B cell (primary cell): ENCODE data around the gene HES2. TPM values are rescaled to one million over a fixed set of nuclear protein-coding genes. Genes with fewer than 3 reads are reported as not detected.

Experiments
- ATAC-seq: fragments of 200-7000 bp; cut with Tn5 transposase; one replicate; pipeline ENCODE4 v1.10.0; 2021; ENCODE audit warnings: low read depth, mild to moderate bottlenecking, moderate number of reproducible peaks, moderate library complexity
- CTCF ChIA-PET: fragments of 350-600 bp; sonication (Branson Sonifier 250); formaldehyde crosslinking; loops from one replicate; lab custom pipeline; 2021; ENCODE audit warnings: antibody characterized with exemption, inconsistent platforms; lab: Charles Lee
- POLR2A ChIA-PET: fragments of 350-600 bp; sonication (Branson Sonifier 250); formaldehyde crosslinking; loops from one replicate; lab custom pipeline; 2021; ENCODE audit warnings: antibody characterized with exemption; lab: Charles Lee
- DNase-seq: peaks from one replicate; pipeline ENCODE4 v3.0.0; 2013
- H2AFZ ChIP-seq: 2 replicates; pipeline ENCODE4 v1.6.1; 2012; ENCODE audit warnings: mild to moderate bottlenecking, low read depth, low read length; ENCODE audit not compliant: insufficient read depth, poor library complexity, severe bottlenecking
- H3K27ac ChIP-seq, 2 donors: 1 replicate in 1 of 2; 2 replicates in 1 of 2; pipeline ENCODE4 v1.5.1; 2012 to 2013; ENCODE audit warnings: low read length in 2 of 2, mild to moderate bottlenecking in 2 of 2, moderate library complexity in 1 of 2
- H3K27me3 ChIP-seq, 4 experiments: fragments of 200-600 bp in 1 of 4; sonication (generic) in 1 of 4; replicated peaks in 1 of 4; 1 replicate in 2 of 4; 2 replicates in 2 of 4; pipeline versions ENCODE4 v1.6.1 to v1.7.0; 2013 to 2016; ENCODE audit warnings: low read length in 3 of 4, mild to moderate bottlenecking in 2 of 4, mixed read lengths in 1 of 4, moderate library complexity in 1 of 4; ENCODE audit not compliant: insufficient read depth in 4 of 4, control insufficient read depth in 3 of 4; ENCODE audit errors: control extremely low read depth in 1 of 4
- H3K36me3 ChIP-seq, 2 experiments: replicated peaks in 1 of 2; 1 replicate in 1 of 2; 2 replicates in 1 of 2; pipeline versions ENCODE4 v1.6.1 to v1.7.1; 2013; ENCODE audit warnings: low read length in 1 of 2; ENCODE audit not compliant: insufficient read depth in 2 of 2, control insufficient read depth in 1 of 2; ENCODE audit errors: control extremely low read depth in 1 of 2, extremely low read depth in 1 of 2
- H3K4me1 ChIP-seq, 2 donors: fragments of 200-600 bp in 1 of 2; sonication (generic) in 1 of 2; 1 replicate in 1 of 2; 2 replicates in 1 of 2; pipeline versions ENCODE4 v1.5.1 to v1.6.1; 2013 to 2017; ENCODE audit warnings: low read length in 2 of 2; ENCODE audit not compliant: control insufficient read depth in 2 of 2, insufficient read depth in 2 of 2
- H3K4me2 ChIP-seq: replicated peaks from 2 replicates; pipeline ENCODE3; 2012; ENCODE audit warnings: mild to moderate bottlenecking, low read depth, low read length; ENCODE audit not compliant: poor library complexity, severe bottlenecking
- H3K4me3 ChIP-seq, 5 experiments: fragments of 200-600 bp in 1 of 5; sonication (generic) in 1 of 5; 1 replicate in 3 of 5; 2 replicates in 2 of 5; pipeline versions ENCODE4 v1.5.1 to v1.7.0; 2011 to 2016; ENCODE audit warnings: low read length in 4 of 5, mild to moderate bottlenecking in 4 of 5, low read depth in 2 of 5, control low read depth in 1 of 5, moderate library complexity in 1 of 5; ENCODE audit not compliant: insufficient read depth in 1 of 5; ENCODE audit errors: control extremely low read depth in 1 of 5, extremely low read depth in 1 of 5
- H3K79me2 ChIP-seq: fragments of 200-600 bp; sonication (generic); one replicate; pipeline ENCODE4 v1.6.0; 2016; ENCODE audit warnings: low read length; ENCODE audit not compliant: control insufficient read depth, insufficient read depth
- H3K9ac ChIP-seq: fragments of 200-600 bp; sonication (generic); 2 replicates; pipeline ENCODE4 v1.6.1; 2017; ENCODE audit warnings: mild to moderate bottlenecking, low read length, moderate library complexity
- H3K9me3 ChIP-seq, 3 donors: one replicate each; pipeline versions ENCODE4 v1.6.1 to v1.7.1; 2013; ENCODE audit warnings: low read length in 2 of 3; ENCODE audit not compliant: control insufficient read depth in 2 of 3, insufficient read depth in 1 of 3; ENCODE audit errors: control extremely low read depth in 1 of 3
- H4K20me1 ChIP-seq: 2 replicates; pipeline ENCODE4 v1.6.0; 2012; ENCODE audit warnings: mild to moderate bottlenecking, low read length; ENCODE audit not compliant: insufficient read depth, control insufficient read depth, poor library complexity, severe bottlenecking
- H3K27ac Mint-ChIP-seq: one replicate; pipeline ENCODE4 v1.8.0; 2021; ENCODE audit warnings: mixed read lengths
- H3K27me3 Mint-ChIP-seq: one replicate; pipeline ENCODE4 v1.8.0; 2021; ENCODE audit warnings: mixed read lengths
- H3K4me1 Mint-ChIP-seq: one replicate; pipeline ENCODE4 v1.8.0; 2021; ENCODE audit warnings: mixed read lengths
- H3K4me3 Mint-ChIP-seq: one replicate; pipeline ENCODE4 v1.8.0; 2021; ENCODE audit warnings: mixed read lengths
- H3K9me3 Mint-ChIP-seq: one replicate; pipeline ENCODE4 v1.8.0; 2022; ENCODE audit warnings: mixed read lengths; ENCODE audit not compliant: insufficient read depth
- EZH2 ChIP-seq: IDR thresholded peaks from 2 replicates; pipeline ENCODE4 v1.6.1; 2012; ENCODE audit warnings: borderline replicate concordance, low read depth, mild to moderate bottlenecking, moderate library complexity, low read length; ENCODE audit not compliant: insufficient read depth, poor library complexity, severe bottlenecking
- WGBS: methylation state at CpG from one replicate; pipeline ENCODE4 v1.1.5; 2013; ENCODE audit warnings: missing lambda C conversion rate; ENCODE audit not compliant: insufficient coverage; 5-methylcytosine and 5-hydroxymethylcytosine counted together
- intact Hi-C: fragments of 100-400 bp; cut with micrococcal nuclease; formaldehyde crosslinking; loops from one replicate; pipeline ENCODE4 v1.10.0; 2022
- polyA plus RNA-seq: library from polyadenylated mRNA; depleted of rRNA; stranded (reverse); fragments of >200 nt; gene quantifications from 2 replicates; pipeline ENCODE4 v1.2.3, GENCODE V29; 2012
- total RNA-seq, 2 donors: library from RNA; stranded (reverse); fragments of 120-200 nt in 1 of 2; gene quantifications; 1 replicate in 1 of 2; 2 replicates in 1 of 2; pipeline versions ENCODE4 v1.2.3 to v1.2.4, GENCODE V29; 2013 to 2022
- TF ChIP-seq, protein P1 (sequence below): fragments of 200-600 bp; IDR thresholded peaks from one replicate; pipeline ENCODE4 v1.8.0; 2022; ENCODE audit warnings: antibody characterized with exemption, mild to moderate bottlenecking

HES2 gene
- total and polyA plus RNA-seq, 2 donors (not counting 1 experiment from before 2014, with no cell fraction given), result not detected

- Mint-ChIP-seq H3K27me3 (no peaks in the 10 kb centered on the region), H3K9me3 (no peaks in the 10 kb centered on the region), H3K4me3 (no peak overlapping the region), H3K27ac (no peak overlapping the region), H3K4me1 (no peaks in the 10 kb centered on the region)
- no peak overlapping the region for H3K9ac ChIP-seq
- H4K20me1 ChIP-seq, result no peaks in the 10 kb centered on the region
- H3K27me3 ChIP-seq, result no peaks in the 10 kb centered on the region
- no peak overlapping the region for H3K27ac ChIP-seq
- ATAC-seq, result no peak
- no peaks in the 10 kb centered on the region for H3K36me3 ChIP-seq
- ChIA-PET CTCF (interaction anchor here (1.1 kb wide), 1 partner anchor 9 kb away, joined by 3 read pairs; no protein-coding TSS in a partner anchor), POLR2A (no interaction called here)
- H3K4me3 ChIP-seq, result no peak overlapping the region
- no peaks in the 10 kb centered on the region for H3K4me1 ChIP-seq
- TF ChIP-seq, protein P1, sequence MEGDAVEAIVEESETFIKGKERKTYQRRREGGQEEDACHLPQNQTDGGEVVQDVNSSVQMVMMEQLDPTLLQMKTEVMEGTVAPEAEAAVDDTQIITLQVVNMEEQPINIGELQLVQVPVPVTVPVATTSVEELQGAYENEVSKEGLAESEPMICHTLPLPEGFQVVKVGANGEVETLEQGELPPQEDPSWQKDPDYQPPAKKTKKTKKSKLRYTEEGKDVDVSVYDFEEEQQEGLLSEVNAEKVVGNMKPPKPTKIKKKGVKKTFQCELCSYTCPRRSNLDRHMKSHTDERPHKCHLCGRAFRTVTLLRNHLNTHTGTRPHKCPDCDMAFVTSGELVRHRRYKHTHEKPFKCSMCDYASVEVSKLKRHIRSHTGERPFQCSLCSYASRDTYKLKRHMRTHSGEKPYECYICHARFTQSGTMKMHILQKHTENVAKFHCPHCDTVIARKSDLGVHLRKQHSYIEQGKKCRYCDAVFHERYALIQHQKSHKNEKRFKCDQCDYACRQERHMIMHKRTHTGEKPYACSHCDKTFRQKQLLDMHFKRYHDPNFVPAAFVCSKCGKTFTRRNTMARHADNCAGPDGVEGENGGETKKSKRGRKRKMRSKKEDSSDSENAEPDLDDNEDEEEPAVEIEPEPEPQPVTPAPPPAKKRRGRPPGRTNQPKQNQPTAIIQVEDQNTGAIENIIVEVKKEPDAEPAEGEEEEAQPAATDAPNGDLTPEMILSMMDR, result no peak
- TF ChIP-seq EZH2, result no peak
- intact Hi-C loops, result no loop called here
- WGBS, result no CpG with 5 or more reads among the region's 7 CpGs
- H3K9me3 ChIP-seq, result peaks cover 0 to 4% (median 0%) of the 10 kb centered on the region in 3 donors
- DNase-seq, result no peak
- H3K79me2 ChIP-seq, result peaks cover 2% of the 10 kb centered on the region
- no peak overlapping the region for H2AFZ ChIP-seq
- H3K4me2 ChIP-seq, result no peak overlapping the region
These were observed 39.7 kb downstream of the HES2 start for GRCh38 chr1:6380037-6380436.

DNA sequence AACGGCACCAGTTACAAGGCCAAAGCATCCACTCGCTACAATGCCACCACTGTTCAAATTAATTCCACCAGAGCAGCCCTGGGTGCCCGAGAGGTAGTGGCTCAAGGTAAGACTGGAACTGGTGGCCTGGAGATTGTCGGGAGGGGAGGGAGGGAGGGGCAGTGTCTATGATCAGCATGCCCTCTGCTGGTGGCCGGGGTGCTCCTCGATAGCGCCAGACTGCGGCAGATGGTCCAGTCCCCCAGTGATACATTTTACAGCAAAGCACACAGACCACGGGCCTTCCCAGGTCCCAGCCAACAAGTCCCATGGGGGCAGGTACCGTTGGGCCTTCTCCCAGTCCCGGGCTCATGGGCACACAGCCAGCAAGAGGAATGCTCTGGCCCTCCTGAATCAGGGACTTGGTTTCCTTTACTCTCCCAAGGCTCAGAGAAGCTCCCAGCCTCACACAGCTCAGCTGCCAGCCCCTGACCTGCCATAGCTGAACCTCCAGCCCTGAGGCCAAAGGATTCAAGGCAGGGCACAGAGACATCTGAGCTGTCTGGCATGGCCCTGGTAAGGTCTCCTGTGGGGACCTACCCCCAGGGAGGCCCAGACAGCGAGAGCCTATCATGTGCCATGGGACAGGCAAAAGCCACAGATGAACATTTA is 41.5 kb downstream of the HES2 start:
- H3K4me2 ChIP-seq, result no peak overlapping the region
- H4K20me1 ChIP-seq, result no peaks in the 10 kb centered on the region
- H3K36me3 ChIP-seq, result no peaks in the 10 kb centered on the region
- no peak overlapping the region for H3K4me3 Mint-ChIP-seq
- no peaks in the 10 kb centered on the region for H3K27me3 ChIP-seq
- H2AFZ ChIP-seq, result no peak overlapping the region
- no peaks in the 10 kb centered on the region for H3K9me3 ChIP-seq
- intact Hi-C loops, result no loop called here
- H3K9me3 Mint-ChIP-seq, result no peaks in the 10 kb centered on the region
- no peak overlapping the region for H3K27ac Mint-ChIP-seq
- CTCF ChIA-PET, result interaction anchor here (1.2 kb wide), 1 partner anchor 30 kb away, joined by 4 read pairs; no protein-coding TSS in a partner anchor
- POLR2A ChIA-PET, result no interaction called here
- H3K4me3 ChIP-seq, result no peak overlapping the region
- WGBS, result 78% methylated on average over 8 of the region's 12 CpGs
- no peaks in the 10 kb centered on the region for H3K4me1 Mint-ChIP-seq
- ATAC-seq (no peak), DNase-seq (no peak)
- TF ChIP-seq, protein P1, result no peak
- TF ChIP-seq EZH2, result no peak
- no peaks in the 10 kb centered on the region for H3K4me1 ChIP-seq
- H3K27ac ChIP-seq, result no peak overlapping the region
- H3K27me3 Mint-ChIP-seq, result no peaks in the 10 kb centered on the region
- H3K79me2 ChIP-seq, result peaks cover 8% of the 10 kb centered on the region
- H3K9ac ChIP-seq, result no peak overlapping the region
